HTERT RPE-1 (cell line): ENCODE results near the gene TMEM33.
"Not testable (repeated sequence)": the region's sequence is repeated elsewhere in the genome, so short reads cannot be mapped to it uniquely, and the experiment has no call there.

Experiments
- in situ Hi-C: fragments of 300-500 bp; cut with MboI; formaldehyde crosslinking; loops from 4 replicates; pipeline ENCODE4 v1.14.3; 2020; ENCODE audit warnings: low sequenced_read_pairs

TMEM33 gene, protein sequence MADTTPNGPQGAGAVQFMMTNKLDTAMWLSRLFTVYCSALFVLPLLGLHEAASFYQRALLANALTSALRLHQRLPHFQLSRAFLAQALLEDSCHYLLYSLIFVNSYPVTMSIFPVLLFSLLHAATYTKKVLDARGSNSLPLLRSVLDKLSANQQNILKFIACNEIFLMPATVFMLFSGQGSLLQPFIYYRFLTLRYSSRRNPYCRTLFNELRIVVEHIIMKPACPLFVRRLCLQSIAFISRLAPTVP

DNA sequence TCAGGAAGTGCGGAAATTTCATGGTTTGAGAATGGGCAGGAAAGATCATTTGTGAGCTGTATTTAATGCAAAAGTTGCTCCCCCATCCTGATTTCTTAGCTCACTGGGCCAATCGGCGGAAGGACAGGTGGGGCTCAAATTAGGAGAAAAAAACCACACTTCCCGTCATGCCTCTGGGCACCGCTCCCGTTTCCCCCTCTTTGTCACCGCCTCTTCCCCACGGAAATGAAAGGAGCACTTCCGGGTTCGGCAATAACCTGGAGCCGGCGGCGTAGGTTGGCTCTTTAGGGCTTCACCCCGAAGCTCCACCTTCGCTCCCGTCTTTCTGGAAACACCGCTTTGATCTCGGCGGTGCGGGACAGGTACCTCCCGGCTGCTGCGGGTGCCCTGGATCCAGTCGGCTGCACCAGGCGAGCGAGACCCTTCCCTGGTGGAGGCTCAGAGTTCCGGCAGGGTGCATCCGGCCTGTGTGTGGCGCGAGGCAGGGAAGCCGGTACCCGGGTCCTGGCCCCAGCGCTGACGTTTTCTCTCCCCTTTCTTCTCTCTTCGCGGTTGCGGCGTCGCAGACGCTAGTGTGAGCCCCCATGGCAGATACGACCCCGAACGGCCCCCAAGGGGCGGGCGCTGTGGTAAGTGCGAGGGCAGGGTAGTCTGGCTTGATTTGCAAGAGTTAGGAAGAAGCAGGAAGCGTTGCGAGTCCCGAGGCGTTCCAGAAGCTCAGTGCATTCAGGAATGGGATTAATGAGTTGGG, at the start of gene TMEM33:
Gene TMEM33 (plus strand): TSS at position 529 of the 751 bp plus-strand sequence. CDS start 56 bp downstream, at position 585.
- in situ Hi-C loops: no loop called here

DNA sequence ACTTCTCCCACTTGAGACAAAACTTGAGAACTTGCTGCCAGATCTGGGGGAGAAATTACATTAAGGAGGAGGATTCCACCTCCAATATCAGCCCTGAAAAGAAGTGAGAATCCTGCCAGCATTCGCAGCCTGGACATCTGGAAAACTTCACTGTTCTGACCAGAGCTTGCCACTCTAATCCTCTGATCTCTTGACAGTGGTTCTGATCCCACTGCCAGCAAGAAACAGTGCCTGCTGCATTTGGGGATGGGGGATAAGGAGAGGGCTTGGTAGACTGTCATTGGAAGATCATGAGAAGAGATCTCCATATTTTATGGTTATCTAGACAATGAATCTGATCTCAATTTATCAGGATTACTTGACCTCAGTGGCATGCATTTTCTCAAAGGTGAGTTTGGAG, 49.8 kb upstream of the TMEM33 start:
- in situ Hi-C loops: no loop called here

DNA sequence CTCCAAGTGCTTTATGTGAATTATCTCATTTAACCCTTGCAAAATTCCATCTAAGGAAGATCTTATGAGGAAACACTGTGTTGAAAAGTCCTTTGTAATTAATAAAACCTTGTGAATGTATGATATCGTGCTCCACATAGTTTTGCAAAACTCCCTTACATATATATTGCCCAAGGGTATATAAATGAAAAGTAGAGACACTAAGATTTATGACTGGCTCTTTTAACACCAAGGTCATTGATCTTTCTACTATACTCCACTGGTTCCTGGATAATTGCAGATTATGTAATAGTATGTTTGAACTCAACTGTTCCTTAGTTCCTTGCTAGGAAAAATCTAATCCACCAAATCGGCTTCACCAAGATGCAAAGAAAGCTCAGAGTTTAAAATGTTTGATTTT, 48.0 kb upstream of the TMEM33 start:
- in situ Hi-C loops: no loop called here

DNA sequence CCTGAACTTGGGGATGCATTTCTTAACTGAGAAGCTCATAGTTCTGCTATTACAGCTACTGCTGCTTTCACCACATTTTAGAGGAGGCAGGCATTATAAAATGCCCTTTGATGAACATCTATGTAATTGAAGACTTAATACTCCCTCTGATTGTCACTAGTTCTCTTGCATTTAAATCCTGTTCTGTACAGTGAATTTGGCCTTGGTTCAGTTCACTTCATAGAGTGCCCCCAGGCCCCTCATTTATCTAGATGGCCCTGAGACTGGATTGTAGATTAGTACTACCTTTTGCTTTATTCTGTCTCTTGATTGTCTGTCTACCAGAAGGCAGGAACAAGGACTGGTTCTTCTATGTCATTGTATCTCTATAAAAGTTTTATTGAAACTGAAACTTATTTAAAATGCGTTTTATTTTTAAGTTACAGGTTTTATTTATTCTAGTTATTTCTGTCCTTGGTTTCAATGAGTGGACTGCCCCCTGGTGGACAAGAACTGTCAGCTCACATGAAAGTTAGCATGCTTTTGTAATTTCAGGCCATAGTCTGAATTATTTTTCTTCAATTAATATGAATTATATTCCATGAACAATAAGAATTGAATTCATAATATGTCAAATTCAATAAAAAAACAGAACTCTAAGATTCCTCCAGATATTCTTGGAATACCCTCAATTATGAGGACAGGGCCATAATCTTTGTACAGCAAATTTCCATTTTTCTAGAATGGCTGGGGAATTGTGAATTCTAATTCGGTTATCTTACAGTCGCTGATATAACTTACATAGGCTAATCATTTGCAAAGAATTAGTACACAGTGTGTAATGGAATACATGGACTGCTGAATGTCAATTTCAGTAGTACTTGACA, 47.2 kb upstream of the TMEM33 start:
- in situ Hi-C loops: no loop called here

DNA sequence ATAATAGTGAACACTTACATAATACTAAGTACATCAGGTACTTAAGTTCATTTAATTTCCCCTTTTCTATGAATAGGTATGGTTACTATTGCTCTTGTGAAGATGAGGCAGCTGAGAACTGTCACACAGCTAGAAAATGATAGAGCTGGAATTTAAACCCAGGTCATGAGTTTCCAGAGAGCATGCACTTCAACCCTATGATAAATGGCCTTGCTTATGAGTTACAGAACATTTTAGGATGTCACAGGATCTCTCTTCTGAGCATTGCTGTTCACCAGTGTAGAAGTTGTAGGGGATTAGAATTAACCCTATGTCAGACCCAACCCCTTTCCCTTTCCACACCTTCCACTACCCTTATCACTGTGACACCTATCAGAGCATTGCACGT, 46.5 kb upstream of the TMEM33 start:
- in situ Hi-C loops: no loop called here

DNA sequence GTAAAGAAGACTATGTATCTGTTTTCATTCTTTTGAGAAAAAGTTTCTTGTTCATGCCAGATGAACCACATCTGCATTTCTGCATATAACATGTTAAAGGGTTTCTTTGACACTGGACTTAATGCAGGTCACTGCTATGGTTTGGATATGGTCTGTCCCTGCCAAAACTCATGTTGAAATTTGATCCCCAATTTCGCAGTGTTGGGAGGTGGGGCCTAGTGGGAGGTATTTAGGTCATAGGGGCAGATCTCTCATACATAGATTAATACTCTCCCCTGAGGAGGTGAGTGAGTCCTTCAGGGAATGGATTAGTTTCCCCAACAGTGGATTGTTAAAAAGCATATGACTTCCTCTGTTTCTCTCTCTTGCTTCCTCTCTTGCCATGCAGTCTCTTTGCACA, 45.9 kb upstream of the TMEM33 start:
- in situ Hi-C loops: no loop called here

DNA sequence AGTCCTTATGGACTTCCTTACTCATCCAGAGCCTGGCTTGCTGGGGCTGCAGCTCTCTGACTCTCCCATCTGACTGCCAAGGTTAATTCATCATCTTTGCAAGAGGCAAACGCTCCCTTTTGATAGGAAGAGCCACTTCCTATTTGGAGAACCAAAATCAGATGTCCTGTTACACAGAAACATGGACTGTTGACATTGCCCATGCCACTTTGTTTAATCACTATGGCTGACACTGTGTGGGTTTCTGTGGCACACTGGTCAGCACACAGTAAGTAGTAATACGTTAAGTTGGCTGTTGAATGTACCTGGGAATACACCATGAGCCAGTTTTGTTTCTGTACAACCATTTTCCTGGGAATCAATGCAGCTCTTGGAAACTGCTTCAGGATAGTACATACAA, 45.1 kb upstream of the TMEM33 start:
- in situ Hi-C loops: no loop called here

DNA sequence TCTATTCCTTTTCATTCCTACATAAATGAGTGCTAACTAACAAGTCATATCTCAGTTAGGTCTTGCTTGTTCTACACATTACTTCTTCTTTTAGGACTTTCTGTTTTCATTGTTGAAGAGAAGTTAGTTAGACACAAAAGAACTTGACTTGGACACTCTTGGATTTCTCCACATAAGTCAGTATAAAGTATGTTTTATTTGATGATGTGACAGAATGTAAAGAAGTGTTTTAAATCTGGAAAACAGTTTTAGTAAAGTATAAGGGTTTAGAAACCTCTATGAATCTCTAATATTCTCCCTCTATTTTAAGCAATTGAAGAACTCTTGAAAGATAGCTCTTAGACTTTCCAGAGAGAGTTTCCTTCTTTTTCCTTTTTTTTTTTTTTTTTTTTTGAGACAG, 38.6 kb upstream of the TMEM33 start:
- in situ Hi-C loops: no loop called here

DNA sequence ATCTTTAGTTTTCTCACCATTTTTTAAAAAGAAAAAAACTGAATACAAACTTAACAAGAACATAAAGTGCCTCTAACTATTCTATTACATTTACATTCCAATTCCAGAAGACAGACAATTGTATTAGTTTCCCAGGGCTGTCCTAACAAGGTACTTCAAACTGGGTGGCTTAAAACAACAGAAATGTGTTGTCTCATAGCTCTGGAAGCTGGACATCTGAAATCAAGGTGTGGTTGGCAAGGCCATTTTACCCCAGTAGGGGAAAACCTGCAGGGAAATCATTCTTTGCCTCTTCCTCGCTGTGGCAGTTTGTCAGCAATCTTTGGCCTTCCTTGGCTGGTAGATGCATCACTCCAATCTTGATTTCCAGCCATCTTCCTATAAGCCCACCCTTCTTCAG, 37.5 kb upstream of the TMEM33 start:
- in situ Hi-C loops: no loop called here

DNA sequence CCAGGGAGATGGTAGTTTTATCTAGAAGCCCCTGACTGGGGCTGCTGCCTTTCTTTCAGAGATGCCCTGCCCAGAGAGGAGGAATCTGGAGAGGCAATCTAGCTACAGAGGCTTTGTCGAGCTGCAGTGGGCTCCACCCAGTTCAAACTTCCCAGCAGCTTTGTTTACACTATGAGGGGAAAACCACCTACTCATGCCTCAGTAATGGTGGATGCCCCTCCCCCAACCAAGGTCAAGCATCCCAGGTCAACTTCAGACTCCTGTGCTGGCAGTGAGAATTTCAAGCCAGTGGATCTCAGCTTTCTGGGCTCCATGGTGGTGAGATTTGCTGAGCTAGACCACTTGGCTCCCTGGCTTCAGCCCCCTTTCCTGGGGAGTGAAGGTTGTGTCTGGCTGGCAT, 26.1 kb upstream of the TMEM33 start:
- in situ Hi-C loops: not testable (repeated sequence)

DNA sequence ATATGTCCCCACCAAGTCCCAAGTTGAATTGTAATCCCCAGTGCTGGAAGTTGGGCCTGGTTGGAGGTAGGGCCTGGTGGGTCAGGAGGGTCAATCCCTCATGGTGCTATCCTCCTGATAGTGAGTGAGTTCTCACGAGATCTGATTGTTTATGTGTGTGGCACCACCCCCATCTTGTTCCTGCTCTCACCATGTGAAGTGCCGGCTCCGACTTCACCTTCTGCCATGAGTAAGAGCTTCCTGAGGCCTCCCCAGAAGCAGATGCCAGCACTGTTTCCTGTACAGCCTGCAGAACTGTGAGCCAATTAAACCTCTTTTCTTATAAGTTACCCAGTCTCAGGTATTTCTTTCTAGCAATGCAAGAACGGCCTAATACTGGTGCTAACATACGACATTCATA, 22.7 kb upstream of the TMEM33 start:
- in situ Hi-C loops: no loop called here

DNA sequence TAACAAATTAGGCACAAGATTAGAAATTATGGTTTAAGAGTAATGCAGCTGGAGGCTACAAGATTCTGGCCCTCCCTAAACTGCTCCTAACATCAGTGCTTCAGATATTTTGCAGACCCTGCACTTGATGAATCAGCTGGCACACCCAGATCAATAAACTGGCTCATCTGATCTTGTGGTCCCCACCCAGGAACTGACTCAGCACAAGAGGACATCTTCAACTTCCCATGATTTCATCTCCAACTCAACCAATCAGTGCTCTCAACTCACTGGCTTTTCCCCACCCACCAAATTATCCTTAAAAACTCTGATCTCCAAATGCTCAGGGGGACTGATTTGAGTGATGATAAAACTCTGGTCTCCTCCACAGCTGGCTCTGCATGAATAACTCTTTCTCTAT, 21.7 kb upstream of the TMEM33 start:
- in situ Hi-C loops: no loop called here

DNA sequence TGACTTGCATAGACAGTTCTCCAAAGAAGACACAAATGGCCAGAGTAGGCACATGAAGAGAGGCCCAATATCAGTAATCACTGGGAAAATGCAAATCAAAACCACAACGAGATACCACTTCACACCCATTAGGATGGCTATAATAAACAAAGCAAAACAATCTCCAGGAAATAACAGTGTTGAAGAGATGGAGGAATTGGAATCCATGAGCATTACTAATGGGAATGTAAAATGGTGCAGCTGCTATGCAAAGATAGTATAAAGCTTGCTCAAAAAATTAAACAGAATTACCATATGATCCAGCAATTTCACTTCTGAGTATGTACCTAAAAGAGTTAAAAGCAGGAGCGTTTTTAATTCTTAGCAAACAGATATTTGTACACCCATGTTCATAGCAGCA, 17.0 kb upstream of the TMEM33 start:
- in situ Hi-C loops: no loop called here

DNA sequence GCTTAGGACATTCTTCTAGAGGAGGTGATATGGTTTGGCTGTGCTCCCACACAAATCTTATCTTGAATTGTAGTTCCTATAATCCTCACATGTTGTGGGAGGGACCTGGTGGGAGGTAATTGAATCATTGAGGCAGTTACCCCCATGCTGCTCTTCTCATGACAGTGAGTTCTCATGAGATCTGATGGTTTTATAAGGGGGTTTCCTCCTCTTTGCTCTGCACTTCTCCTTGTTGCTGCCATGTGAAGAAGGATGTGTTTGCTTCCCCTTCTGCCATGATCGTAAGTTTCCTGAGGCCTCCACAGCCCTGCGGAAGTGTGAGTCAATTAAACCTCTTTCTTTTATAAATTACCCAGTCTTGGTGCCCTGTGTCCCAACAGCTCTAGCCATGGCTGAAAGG, 14.8 kb upstream of the TMEM33 start:
- in situ Hi-C loops: not testable (repeated sequence)

DNA sequence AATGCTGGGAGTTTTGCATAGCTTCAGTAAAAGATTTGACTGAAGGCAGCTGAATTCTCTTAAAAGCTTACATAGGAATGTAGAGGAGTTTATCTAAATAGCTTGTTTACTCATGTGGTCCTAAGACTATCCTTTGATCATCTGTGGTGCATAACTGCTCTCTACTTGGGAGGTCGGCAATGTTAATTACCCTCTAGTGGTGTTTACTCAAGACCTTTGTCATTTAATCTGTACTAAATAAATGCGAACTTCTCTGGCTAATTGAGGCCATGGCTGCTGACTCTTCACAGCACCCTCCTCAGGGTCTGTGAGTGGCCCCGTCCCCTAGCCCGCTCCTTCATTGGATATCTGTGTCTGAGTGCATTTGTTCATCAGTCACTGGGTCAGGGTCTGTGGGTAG, 13.8 kb upstream of the TMEM33 start:
- in situ Hi-C loops: no loop called here

DNA sequence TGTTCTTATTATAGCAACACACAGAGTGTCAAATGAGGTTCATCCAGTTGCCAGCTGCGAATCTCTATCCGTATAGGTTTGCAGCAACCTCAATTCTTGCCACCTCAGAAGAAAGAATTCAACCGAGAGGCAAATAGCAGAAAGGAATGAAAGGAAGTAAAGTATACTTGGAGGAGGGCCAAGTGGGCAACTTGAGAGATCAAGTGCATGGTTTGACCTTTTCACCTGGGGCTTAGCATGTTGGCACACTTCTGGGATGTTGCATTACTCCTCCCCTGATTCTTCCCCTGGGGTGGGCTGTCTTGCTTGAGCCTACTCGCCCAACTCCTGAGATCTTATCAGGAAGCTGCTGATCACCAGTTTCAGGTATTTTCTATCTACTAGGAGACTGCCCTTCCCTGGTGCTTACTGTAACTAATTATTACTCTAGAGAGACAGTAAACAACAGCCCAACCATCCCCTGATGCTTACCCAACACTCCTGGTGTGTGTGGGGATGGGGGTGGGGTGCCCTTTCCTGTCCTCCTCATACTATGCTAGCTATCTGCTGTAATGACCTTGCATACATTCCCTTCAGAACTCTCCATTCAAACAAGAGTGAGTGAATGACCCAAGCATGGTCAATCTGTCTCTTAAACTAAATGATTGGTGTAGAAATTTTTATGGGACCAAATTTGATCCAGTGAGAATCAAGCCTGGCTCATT, 7.3 kb upstream of the TMEM33 start:
- in situ Hi-C loops: no loop called here

DNA sequence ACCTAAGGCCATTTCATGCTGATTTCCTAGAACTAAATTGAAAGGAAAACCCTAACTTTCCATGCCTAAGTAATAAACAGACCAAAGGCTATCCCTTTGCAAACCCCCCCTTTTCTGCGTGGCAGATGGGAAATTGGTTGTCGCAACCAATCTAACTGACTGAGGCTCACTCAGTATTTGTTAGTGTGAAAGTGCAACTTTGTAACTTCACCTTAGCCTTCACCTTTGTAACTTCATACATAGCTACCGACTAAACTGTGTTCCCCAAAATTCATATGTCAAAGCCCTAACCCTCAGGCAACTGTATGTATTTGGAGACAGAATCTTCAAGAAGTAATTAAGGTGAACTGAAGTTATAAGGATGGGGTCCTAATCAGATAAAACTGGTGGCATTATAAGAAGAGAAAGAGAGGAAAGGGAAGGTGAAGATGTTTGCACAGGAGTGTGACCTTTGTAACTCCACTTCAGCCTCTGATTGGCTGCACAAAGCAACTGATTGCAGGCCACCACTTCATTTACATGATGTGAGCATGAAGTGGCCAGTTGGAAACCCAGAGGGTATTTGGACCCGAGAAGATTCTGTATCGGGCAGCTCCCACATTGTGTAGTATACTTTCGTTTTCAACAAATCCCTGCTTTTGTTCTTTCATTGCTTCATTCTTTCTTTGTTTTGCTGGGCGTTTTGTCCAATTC, 4.9 kb upstream of the TMEM33 start:
- in situ Hi-C loops: no loop called here

DNA sequence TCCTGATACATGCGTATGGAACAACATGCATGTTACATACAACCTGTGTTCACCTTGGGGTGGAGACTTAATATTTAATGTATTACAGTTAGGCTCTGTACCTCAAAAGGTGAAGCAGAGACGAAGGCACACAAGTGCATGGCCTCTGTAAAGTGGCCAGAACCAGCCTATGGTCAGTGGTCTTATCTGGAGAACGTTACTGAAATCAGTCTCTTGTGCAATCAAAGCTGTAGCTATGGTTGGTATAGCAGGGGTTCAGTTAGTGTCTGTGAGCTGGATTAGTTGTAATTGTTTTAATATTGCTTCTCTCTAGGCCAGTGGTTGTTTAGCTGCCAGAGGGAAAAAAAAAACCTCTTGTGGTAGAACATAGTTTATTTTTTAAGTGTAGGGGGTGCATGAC, 2.2 kb upstream of the TMEM33 start:
- in situ Hi-C loops: no loop called here

DNA sequence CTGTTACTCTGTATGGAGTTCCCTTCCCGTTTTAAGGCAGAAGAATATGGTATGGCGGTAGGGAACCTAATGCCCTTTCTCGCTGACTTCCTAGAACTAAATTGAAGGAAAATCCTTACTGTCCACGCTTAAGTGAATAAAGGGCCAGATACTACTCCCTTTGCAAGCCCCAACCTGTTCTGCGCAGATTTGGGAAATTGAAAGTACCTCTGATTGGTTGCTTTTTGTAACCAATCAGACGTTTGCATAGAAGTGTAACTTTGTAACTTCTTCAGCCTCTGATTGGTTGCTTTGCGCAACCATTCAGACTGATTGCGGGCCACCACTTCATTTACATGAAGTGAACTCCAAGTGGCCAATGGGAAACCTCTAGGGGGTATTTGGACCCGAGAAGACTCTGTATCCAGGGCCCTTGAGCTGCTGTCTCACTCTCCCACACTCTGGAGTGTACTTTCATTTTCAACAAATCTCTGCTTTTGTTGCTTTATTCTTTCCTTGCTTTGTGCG, 1.2 kb upstream of the TMEM33 start:
- in situ Hi-C loops: no loop called here

DNA sequence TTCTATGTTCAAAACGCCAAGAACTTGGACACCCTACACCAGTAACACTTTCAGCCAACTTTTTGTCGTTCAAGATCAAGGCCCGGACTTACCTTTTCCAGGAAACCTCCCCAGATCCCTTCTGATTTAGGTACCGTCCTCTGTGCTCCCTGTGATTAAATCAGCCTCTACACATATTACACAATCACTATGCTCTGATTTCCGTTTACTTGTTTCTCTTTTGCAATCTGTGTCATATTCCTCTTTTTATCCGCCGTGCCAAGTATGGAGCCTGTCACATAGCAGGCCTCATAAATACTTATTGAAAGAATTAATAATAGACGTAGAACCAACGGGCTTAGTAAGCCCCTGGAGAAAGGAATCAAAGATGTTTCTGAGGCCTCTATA, 722 bp upstream of the TMEM33 start:
- in situ Hi-C loops: no loop called here

DNA sequence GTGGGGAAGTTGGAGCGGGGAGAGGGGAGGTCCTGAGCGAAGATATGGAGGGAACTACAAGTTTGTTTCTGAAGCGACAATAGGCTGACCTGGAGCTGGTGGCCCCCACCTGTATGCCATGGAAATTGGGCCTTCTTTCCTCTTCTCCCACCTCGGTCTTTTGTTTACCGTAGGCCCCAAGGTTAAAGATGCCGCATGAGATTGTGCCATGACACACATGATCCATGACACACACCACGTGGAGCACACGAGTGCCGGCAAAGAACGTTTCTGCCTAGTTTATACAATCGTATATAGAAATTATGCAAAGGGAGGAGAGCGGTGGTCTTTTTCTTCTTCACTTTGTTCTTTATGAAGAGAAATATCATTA, 408 bp downstream of the TMEM33 start:
- in situ Hi-C loops: no loop called here
